HEK293T (cell line): ENCODE results near the gene PPP1R7.

Experiments
- ARNT ChIP-seq: fragments of 450-650 bp; IDR thresholded peaks from 2 replicates; pipeline ENCODE4 v1.6.1; 2017; ENCODE audit warnings: mild to moderate bottlenecking
- BHLHE40 ChIP-seq: fragments of 450-650 bp; IDR thresholded peaks from 2 replicates; pipeline ENCODE4 v1.6.1; 2016; ENCODE audit warnings: mild to moderate bottlenecking, moderate library complexity, borderline replicate concordance
- ELF4 ChIP-seq: fragments of 450-650 bp; IDR thresholded peaks from 2 replicates; pipeline ENCODE4 v1.6.1; 2017; ENCODE audit warnings: antibody characterized with exemption
- FOXA1 ChIP-seq: fragments of 450-650 bp; IDR thresholded peaks from 2 replicates; pipeline ENCODE4 v1.6.1; 2016; ENCODE audit warnings: mild to moderate bottlenecking
- FOXM1 ChIP-seq: fragments of 450-650 bp; IDR thresholded peaks from 2 replicates; pipeline ENCODE4 v1.6.1; 2017; ENCODE audit warnings: mild to moderate bottlenecking, borderline replicate concordance
- HDGF ChIP-seq: fragments of 450-650 bp; IDR thresholded peaks from 2 replicates; pipeline ENCODE4 v1.6.1; 2017; ENCODE audit warnings: antibody characterized with exemption, borderline replicate concordance
- NFRKB ChIP-seq: fragments of 450-650 bp; IDR thresholded peaks from 2 replicates; pipeline ENCODE4 v1.6.1; 2016; ENCODE audit warnings: mild to moderate bottlenecking, moderate library complexity
- PKNOX1 ChIP-seq: fragments of 450-650 bp; IDR thresholded peaks from 2 replicates; pipeline ENCODE4 v1.6.1; 2016
- SP1 ChIP-seq: fragments of 450-650 bp; IDR thresholded peaks from 2 replicates; pipeline ENCODE4 v1.6.1; 2017
- SUZ12 ChIP-seq: fragments of 450-650 bp; IDR thresholded peaks from 2 replicates; pipeline ENCODE4 v1.6.1; 2016; ENCODE audit warnings: mild to moderate bottlenecking
- TARDBP ChIP-seq: fragments of 450-650 bp; IDR thresholded peaks from 2 replicates; pipeline ENCODE4 v1.6.1; 2016

GRCh38 chr2:241150660-241151530 is 628 bp downstream of the PPP1R7 start:
- TF ChIP-seq ELF4 (no peak), BHLHE40 (no peak), NFRKB (no peak), FOXM1 (no peak), SP1 (no peak), SUZ12 (no peak), HDGF (no peak), FOXA1 (no peak), PKNOX1 (no peak; the same call in 1 of the 2 replicates), ARNT (no peak), TARDBP (no peak)
